Prostate gland (tissue), 2 donors: ENCODE measurements around the gene LGALS3.

Experiments
- POLR2A ChIP-seq: fragments of 450-650 bp; IDR thresholded peaks from one replicate; pipeline ENCODE4 v1.6.1; 2016; ENCODE audit warnings: antibody characterized with exemption, mild to moderate bottlenecking
- TF ChIP-seq, protein P1 (sequence below), 4 experiments: fragments of 200-600 bp in 2 of 4; fragments of 450-650 bp in 2 of 4; sonication (generic) in 2 of 4; IDR thresholded peaks; 1 replicate in 3 of 4; 2 replicates in 1 of 4; pipeline ENCODE4 v1.5.1; 2016 to 2019; ENCODE audit warnings: antibody characterized with exemption in 4 of 4, mild to moderate bottlenecking in 2 of 4, moderate library complexity in 2 of 4

DNA sequence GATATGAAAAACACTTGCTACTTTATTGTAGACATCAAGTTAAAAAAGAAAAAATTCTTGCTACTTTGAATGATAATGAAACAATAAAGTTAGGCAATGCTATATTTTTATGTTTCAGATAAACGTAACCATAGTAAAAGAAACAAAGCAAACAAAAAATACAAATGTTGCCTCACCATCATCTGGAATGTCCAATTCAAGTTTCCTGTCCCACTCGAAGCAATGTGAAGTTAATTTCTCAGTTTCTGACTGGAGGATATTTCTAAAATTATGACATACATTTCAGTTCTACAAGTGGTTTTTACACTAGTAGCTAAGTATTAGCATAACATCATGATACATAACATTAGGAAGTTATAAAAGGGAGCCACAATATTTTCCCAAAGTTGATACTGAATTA lies 41.5 kb downstream of the LGALS3 start:
- TF ChIP-seq, protein P1, sequence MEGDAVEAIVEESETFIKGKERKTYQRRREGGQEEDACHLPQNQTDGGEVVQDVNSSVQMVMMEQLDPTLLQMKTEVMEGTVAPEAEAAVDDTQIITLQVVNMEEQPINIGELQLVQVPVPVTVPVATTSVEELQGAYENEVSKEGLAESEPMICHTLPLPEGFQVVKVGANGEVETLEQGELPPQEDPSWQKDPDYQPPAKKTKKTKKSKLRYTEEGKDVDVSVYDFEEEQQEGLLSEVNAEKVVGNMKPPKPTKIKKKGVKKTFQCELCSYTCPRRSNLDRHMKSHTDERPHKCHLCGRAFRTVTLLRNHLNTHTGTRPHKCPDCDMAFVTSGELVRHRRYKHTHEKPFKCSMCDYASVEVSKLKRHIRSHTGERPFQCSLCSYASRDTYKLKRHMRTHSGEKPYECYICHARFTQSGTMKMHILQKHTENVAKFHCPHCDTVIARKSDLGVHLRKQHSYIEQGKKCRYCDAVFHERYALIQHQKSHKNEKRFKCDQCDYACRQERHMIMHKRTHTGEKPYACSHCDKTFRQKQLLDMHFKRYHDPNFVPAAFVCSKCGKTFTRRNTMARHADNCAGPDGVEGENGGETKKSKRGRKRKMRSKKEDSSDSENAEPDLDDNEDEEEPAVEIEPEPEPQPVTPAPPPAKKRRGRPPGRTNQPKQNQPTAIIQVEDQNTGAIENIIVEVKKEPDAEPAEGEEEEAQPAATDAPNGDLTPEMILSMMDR (IDR thresholded peaks at IDR 0.05): no peak
- no peak for TF ChIP-seq POLR2A
